GM18909 (cell line): ENCODE data around the gene MZF1.

Experiments used
- ATAC-seq: cut with Tn5 transposase; IDR thresholded peaks from one replicate; pipeline ENCODE4 v1.9.1; 2021; ENCODE audit warnings: mild to moderate bottlenecking; ENCODE audit not compliant: unreplicated experiment, poor library complexity

MZF1 gene

DNA sequence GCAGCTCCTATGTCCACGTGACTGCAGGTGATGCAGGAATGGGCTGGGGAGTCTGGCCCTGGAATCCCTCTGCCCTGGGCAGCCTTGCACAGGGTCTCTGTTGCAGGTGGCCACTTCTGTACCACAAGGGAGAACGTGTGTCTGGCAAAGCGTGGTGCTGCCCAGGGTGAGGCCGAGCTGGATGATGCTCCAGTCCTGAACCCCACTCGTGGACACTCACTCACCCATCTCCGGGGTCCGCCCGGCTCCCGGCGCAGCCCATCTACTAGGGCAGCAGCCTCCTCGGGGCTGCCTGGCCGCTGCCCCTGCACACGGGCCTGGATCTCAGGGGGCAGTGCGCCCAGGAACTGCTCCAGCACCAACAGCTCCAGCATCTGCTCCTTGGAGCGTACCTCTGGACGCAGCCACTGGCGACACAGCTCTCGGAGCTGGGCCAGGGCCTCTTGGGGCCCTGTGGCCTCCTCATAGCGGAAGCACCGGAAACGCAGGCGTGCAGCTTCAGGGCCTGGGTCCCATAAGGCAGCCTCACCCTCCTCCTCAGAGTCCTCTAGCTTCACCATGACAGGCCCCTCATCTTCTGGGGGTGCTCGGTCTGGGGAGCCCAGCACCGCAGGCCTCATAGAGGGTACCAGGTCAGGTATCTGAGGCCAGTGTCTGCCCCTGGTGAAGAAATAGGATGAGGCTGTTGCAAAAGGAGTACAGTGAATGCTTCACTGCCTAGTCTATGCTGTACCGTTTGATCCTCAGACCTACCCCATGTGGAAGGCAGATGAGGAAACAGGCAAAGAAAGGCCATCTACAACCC lies 2.2 kb downstream of the MZF1 start:
- no peak for ATAC-seq

GRCh38 chr19:58569943-58570670 lies 3.0 kb downstream of the MZF1 start:
- no peak for ATAC-seq

DNA sequence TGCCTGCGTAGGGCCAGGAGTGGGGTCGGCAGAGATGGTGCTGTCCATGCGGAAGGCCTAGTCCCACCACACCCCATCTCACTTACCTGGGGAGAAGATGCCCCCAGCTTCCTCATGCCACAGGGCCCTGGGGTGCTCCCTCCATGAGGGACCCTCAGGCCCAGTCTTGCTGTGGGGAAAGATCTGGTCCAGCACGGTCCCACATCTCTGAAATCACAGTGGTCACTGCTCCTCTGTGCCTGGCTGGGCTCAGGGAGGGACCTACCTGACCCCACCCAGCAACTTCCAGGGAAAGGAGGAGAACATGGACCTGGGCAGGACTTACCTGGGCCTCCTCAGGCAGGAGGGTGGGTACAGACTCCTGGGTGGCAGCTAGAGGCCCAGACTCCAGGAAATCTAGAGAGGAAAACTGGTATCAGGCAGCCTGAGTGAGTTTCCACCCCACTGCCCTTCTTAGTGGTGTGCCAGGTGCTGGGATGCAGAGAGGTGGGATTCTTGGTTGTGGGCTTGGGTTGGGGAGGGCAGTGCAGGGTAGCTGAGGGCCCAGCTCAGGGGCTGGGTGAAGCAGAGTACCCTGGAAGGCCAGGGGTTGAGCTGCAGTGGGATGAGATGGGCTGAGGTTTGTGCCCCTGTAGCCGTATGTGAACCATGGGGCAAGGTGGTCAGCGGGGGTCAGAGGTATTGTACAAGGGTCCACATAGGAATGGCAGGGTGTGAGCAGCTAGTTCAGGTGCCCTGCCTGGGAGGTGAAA lies 3.8 kb downstream of the MZF1 start:
- no peak for ATAC-seq

GRCh38 chr19:58568453-58569130 lies 4.5 kb downstream of the MZF1 start:
- no peak for ATAC-seq

DNA sequence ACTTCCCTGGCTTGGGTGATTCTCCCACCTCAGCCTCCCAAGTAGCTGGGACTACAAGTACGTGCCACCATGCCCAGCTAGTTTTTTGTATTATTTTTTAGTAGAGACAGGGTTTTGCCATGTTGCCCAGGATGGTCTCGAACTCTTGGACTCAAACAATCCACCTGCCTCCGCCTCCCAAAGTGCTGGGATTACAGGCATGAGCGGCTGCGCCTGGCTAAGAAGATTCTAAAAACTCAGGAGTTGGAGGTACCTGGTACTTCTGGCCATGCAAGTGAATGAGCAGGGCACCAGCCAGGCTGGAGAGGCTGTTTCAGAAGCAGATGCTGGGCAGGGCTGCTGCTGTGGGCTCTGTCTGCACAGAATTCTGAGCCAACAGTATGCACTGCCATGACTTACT lies 6.1 kb downstream of the MZF1 start:
- ATAC-seq, result no peak

- ATAC-seq, result no peak
Observed at GRCh38 chr19:58563823-58564222, 9.3 kb downstream of the MZF1 start.

- no peak for ATAC-seq
Observed at GRCh38 chr19:58563034-58563573, 10.0 kb downstream of the MZF1 start.

DNA sequence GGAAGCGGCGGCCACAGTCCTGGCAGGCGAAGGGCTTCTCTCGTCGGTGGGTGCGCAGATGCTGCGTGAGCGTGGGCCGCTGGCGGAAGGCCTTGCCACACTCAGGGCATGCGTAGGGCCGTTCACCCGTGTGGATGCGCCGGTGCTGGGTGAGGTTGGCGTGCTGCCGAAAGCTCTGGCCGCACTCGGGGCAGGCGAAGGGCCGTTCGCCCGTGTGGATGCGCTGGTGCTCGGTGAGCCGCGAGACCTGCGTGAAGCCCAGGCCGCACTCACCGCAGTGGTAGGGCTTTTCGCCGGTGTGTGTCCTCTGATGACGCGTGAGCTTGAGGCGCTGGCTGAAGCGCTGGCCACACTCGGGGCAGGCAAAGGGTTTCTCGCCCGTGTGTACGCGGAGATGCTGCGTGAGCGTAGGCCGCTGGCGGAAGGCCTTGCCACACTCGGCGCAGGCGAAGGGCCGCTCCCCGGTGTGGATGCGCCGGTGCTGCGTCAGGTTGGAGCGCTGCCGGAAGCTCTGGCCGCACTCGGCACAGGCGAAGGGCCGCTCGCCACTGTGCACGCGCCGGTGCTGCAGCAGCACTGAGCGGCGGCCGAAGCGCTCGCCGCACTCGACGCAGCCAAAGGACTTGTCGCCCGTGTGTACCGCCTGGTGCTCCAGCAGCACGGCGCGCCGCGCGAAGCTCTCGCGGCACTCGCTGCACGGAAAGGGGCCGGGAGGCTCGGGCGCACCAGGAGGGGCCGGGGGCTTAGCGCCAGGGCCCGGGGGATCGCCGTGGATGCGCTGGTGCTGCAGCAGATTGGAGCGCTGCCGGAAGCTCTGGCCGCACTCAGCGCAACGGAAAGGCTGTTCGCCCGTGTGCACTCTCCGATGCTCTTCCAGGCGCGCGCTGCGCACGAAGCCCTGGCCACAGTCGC lies 10.8 kb downstream of the MZF1 start:
- no peak for ATAC-seq

DNA sequence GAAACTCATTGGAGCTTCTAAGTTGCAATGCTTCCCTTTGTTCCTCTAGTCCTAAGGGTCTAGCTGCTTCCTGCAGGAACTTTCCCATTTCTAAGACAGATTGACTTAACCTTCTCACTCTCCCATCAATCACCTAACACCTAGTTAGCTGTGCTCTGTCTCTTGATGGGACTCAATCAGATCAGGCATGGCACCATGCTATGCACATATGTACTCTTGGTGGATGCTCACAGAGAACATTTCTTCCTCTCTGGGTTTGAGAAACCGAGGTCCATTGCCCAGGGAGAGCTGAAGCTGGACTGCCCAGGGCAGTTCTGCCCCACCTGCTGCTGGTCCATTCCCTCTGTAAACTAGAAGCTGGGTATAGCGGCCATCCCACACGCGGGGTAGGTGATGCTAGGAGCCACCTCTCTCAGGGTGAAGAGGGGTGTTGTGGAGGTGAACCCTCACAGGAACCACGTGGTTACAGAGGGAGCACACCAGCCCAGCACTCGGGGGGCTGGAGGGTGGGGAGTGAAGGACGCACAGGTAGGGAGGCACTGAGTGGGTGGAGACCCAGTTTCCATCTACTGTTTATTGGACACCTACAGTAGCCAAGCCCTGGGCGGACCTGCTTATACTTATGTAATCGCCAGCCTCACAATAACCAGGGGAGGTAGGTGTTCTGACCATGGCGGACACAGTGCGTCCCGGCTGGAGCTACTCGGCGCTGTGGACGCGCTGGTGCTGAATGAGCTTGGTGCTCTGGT lies 11.6 kb downstream of the MZF1 start:
- no peak for ATAC-seq

GRCh38 chr19:58560921-58561320 lies 12.2 kb downstream of the MZF1 start:
- no peak for ATAC-seq

DNA sequence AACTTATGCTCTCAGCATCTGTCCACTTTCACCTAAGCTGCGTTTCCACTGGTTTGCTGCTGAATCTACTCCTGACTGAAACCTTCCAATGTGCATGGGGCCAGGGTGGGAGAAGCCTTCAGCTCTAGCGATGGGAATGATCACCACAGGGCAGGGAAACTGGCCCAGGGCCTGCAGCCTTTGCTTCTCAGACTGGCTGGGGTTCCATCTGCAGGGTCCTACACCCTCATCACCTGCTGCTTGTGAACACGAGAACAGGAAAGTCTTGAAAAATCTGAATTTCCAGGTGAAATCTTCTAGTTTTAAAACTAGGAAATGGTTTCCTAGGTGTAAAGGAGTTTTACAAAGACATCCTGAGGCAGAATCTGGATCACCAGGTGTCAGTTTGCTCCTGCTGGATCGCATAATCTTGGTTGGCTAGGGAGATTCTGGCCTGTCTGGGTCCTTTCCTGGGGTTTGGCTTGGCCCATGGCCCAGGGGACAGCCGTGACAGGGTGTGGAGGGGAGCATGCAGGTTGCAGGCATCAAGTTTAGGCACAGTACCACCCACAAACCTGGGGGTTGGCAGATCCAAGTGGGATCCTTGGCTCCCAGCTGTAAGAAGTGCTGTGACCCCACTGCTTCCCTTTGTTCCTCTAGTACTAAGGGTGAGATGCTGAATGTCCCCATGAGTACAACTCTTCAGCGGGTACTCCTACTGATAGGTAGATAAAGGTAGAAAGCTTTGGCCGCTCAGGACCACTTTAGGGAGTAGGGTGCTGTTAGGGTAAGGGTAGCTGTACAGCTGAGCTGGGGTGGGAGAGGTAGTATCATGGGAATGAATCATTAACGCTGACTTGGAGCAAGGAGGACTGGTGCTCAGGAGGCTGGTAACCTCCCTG lies 12.9 kb downstream of the MZF1 start:
- no peak for ATAC-seq

DNA sequence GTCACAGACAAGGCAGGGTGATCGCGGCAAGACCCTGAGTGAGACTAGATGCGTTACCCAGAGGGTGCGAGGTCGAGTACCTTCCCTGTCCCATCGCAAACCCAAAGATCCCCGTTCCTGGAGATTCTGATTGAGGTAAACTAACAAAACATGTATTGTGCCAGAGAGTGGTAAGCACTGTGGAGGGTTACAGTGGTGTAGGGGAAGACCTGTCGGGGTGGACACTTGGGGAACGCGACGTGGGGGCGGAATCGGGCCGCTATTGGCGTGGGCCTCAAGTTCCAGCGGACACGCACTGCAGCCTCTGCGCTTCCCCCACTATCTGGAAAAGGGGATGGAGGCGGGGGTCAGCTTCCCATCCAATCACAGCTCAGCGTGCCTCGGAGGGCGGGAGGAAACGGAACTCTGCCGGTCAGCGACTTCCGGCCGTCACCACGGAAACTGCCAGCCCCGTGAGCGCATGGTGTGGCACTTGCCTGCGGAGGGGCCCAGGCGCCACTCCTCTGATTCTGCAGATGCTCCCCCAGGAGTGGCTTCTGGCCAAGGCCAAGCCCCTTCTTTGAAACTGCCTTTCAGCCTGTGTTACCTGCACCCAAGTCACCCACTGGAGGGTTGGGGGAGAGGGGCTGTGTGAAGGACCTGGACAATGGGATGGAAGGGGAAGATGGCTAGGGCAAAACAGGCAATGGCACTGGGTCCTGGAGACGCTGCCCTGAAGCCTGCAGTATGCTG lies 13.7 kb downstream of the MZF1 start:
- peak; percentile 28 for ATAC-seq

DNA sequence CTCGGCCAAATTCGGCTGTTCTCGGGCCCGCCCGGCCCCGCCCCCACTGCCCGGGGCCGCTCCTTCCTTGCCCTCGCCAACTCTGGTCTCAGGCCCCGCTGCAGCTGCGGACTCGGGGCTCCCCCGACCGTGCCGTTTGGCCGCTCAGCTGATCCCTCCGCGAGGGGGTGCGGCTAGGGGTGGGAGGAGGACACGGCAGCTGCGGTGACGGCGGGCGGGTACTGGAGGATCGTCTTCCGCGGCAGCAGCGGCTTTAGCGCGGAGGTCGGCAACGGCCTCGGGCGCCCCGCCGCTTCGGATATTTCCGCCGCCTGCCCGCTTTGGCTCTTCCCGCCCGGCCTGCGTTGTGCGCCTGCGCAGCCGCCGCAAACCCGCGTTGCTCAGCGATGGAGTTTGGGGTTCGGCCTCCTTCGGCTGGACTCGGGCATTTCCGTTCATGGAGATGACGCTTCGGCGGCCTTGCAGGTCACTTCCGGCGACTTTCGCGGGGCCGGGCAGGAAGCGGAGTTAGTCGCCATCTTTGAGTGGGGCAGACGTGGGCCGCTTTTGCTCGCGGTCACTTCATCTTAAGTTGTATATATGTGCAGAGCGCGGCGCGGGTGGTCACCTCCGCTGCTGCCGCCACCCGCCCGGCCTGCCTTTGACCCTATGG lies 14.4 kb downstream of the MZF1 start:
- peak; percentile 60 for ATAC-seq

DNA sequence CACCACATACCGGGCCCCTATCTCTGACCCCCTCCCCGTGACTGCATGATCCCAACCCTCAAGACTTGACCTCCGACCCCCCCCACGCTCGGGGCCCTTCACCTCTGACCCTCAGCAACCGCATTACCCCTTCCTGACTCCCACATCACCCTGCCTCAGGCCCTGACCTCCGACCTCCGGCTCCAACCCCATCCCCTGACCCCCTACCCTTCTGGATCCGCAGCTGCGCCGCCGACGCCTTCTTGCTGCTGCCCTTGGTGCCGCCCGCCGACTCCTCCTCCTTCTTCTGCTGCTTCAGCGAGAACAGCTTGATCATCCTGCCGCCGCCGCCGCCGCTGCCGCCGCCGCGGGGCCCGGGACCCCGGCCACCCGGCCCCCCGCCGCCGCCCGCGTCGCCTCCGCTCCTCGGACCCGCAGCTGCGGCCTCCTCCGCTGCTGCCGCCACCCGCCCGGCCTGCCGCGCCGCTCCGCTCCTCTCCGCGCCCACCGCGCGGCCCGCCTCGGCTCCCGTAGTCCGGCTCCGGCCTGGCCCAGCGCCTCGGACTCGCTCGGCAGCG lies 15.0 kb downstream of the MZF1 start, which contains the start of gene UBE2M:
Gene UBE2M, minus strand, starts transcription at position 546 of the 557 bp plus-strand sequence. Its CDS starts 230 bp downstream, at position 316.
- peak; percentile 0 for ATAC-seq

DNA sequence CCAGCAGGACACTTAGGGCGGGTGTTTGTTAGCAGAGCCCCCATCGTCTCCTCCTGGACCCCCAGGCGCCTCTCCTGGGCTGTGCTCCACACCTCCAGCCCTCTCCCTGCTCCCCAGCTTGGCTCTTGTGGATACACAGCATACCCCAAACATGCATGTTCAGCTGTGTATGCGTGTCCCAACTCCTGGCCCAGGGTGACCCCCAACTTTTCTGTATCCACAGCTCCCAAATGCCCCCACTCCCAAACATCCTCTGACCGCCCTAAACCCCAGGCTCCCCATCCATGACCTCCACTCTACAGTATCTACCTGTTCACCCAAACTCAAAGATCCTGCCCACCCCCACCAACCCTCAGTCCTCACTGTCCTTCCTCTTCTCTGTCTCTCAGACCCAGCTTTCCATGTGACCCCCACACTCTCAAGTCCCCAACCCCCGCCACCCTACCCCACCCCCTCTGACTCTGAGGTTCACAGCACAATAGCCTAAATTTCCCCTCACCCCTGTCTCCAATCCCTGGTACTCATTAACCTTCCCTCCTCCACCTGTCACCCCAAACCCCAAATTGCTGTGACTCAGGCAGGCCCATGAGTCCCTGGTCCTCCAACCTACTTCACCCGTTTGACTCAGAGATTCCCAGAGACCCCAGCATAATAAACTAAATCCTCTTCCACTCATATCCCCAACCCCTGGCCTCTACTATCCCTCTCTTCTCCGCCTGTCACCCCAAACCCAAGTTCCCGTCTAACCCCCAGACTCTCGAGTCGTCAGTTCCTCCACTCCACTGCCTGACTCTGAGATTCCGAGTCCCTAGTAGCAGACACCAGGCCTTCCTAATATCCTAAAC lies 15.7 kb downstream of the MZF1 start:
- ATAC-seq, result no peak
